H9 (cell line): ENCODE results near the gene CLN3. TPM values are rescaled to one million over a fixed set of nuclear protein-coding genes. Genes with fewer than 3 reads are reported as not detected.

Source experiments
- DNase-seq: peaks from one replicate; pipeline ENCODE4 v3.0.0-alpha.2; 2017
- H2AFZ ChIP-seq: one replicate; pipeline ENCODE4 v1.6.1; 2013; ENCODE audit warnings: mild to moderate bottlenecking, low read length, control low read depth, moderate library complexity
- H2AK5ac ChIP-seq: 2 replicates; pipeline ENCODE4 v1.6.1; 2013; ENCODE audit warnings: low read length, control low read depth, mixed read lengths; ENCODE audit not compliant: insufficient read length
- H2BK120ac ChIP-seq: one replicate; pipeline ENCODE4 v1.6.1; 2013; ENCODE audit warnings: low read depth, mild to moderate bottlenecking, low read length, control low read depth, inconsistent platforms; ENCODE audit not compliant: poor library complexity, severe bottlenecking
- H2BK12ac ChIP-seq: 2 replicates; pipeline ENCODE4 v1.6.1; 2013; ENCODE audit warnings: low read length, control low read depth, mixed read lengths, low read depth; ENCODE audit not compliant: insufficient read length
- H2BK15ac ChIP-seq: 2 replicates; pipeline ENCODE4 v1.6.1; 2013; ENCODE audit warnings: low read depth, low read length, control low read depth
- H2BK20ac ChIP-seq: one replicate; pipeline ENCODE4 v1.6.1; 2013; ENCODE audit warnings: low read depth, mild to moderate bottlenecking, low read length, control low read depth, inconsistent platforms; ENCODE audit not compliant: poor library complexity, severe bottlenecking
- H2BK5ac ChIP-seq: 2 replicates; pipeline ENCODE4 v1.6.1; 2013; ENCODE audit warnings: low read length, control low read depth, mixed read lengths; ENCODE audit not compliant: insufficient read length
- H3K14ac ChIP-seq: 2 replicates; pipeline ENCODE4 v1.6.1; 2013; ENCODE audit warnings: low read length, control low read depth; ENCODE audit not compliant: insufficient read depth
- H3K18ac ChIP-seq: 2 replicates; pipeline ENCODE4 v1.6.1; 2013; ENCODE audit warnings: low read depth, mild to moderate bottlenecking, mixed read lengths, low read length, control low read depth; ENCODE audit not compliant: insufficient read length
- H3K23ac ChIP-seq: 2 replicates; pipeline ENCODE4 v1.6.1; 2013; ENCODE audit warnings: low read length, control low read depth, mixed read lengths, low read depth; ENCODE audit not compliant: insufficient read length
- H3K23me2 ChIP-seq: 2 replicates; pipeline ENCODE4 v1.6.1; 2013; ENCODE audit warnings: low read depth, mild to moderate bottlenecking, mixed read lengths, low read length, control low read depth; ENCODE audit not compliant: insufficient read length, poor library complexity, severe bottlenecking
- H3K27ac ChIP-seq: 2 replicates; pipeline ENCODE4 v1.5.1; 2013; ENCODE audit warnings: low read length, control low read depth, mixed read lengths, low read depth; ENCODE audit not compliant: insufficient read length
- H3K27me3 ChIP-seq: 2 replicates; pipeline ENCODE4 v1.6.1; 2013; ENCODE audit warnings: low read length, control low read depth, inconsistent platforms; ENCODE audit not compliant: insufficient read depth
- H3K4ac ChIP-seq: 2 replicates; pipeline ENCODE4 v1.6.1; 2013; ENCODE audit warnings: low read depth, mild to moderate bottlenecking, control low read depth, inconsistent platforms, low read length, moderate library complexity
- H3K4me1 ChIP-seq: 2 replicates; pipeline ENCODE4 v1.6.1; 2013; ENCODE audit warnings: low read length, control low read depth, inconsistent platforms; ENCODE audit not compliant: insufficient read depth
- H3K4me2 ChIP-seq: 2 replicates; pipeline ENCODE4 v1.6.1; 2013; ENCODE audit warnings: low read length, control low read depth, mixed read lengths; ENCODE audit not compliant: insufficient read length, insufficient read depth
- H3K56ac ChIP-seq: 2 replicates; pipeline ENCODE4 v1.6.1; 2013; ENCODE audit warnings: low read depth, mild to moderate bottlenecking, mixed read lengths, low read length, control low read depth; ENCODE audit not compliant: insufficient read length
- H3K79me1 ChIP-seq: 2 replicates; pipeline ENCODE4 v1.6.1; 2013; ENCODE audit warnings: low read depth, mild to moderate bottlenecking, moderate library complexity, low read length, control low read depth, inconsistent platforms; ENCODE audit not compliant: insufficient read depth, poor library complexity, severe bottlenecking
- H3K79me2 ChIP-seq: 2 replicates; pipeline ENCODE4 v1.6.1; 2013; ENCODE audit warnings: low read length, control low read depth, inconsistent platforms; ENCODE audit not compliant: insufficient read depth
- H3K9ac ChIP-seq: 2 replicates; pipeline ENCODE4 v1.6.1; 2013; ENCODE audit warnings: low read length, control low read depth, mixed read lengths; ENCODE audit not compliant: insufficient read length; ENCODE audit errors: extremely low read depth
- H3K9me3 ChIP-seq: one replicate; pipeline ENCODE4 v1.6.1; 2013; ENCODE audit warnings: low read depth, low read length, inconsistent platforms; ENCODE audit not compliant: control insufficient read depth
- H3T11ph ChIP-seq: one replicate; pipeline ENCODE4 v1.6.1; 2013; ENCODE audit warnings: mild to moderate bottlenecking, low read length, control low read depth, inconsistent platforms
- H4K20me1 ChIP-seq: one replicate; pipeline ENCODE4 v1.6.1; 2013; ENCODE audit not compliant: control insufficient read depth, insufficient read length, insufficient read depth
- H4K5ac ChIP-seq: 2 replicates; pipeline ENCODE4 v1.6.1; 2013; ENCODE audit warnings: low read depth, mild to moderate bottlenecking, mixed read lengths, low read length, control low read depth; ENCODE audit not compliant: insufficient read length
- H4K8ac ChIP-seq: replicated peaks from 2 replicates; pipeline ENCODE4 v1.6.1; 2013; ENCODE audit warnings: low read length, control low read depth, mixed read lengths, low read depth; ENCODE audit not compliant: insufficient read length
- H4K91ac ChIP-seq: 2 replicates; pipeline ENCODE4 v1.6.1; 2013; ENCODE audit warnings: low read depth, mild to moderate bottlenecking, moderate library complexity, mixed read lengths, low read length, control low read depth; ENCODE audit not compliant: insufficient read length
- H3K27ac Mint-ChIP-seq, 3 experiments: 2 replicates in 2 of 3; 3 replicates in 1 of 3; pipeline ENCODE4 v1.8.0; 2020 to 2021; ENCODE audit warnings: mixed read lengths in 3 of 3, mild to moderate bottlenecking in 1 of 3, moderate library complexity in 1 of 3
- H3K27me3 Mint-ChIP-seq: 2 replicates; pipeline ENCODE4 v1.8.0; 2021; ENCODE audit warnings: low read depth, mild to moderate bottlenecking, moderate library complexity, mixed read lengths
- H3K36me3 Mint-ChIP-seq, 3 experiments: 2 replicates in 2 of 3; 3 replicates in 1 of 3; pipeline ENCODE4 v1.8.0; 2020 to 2021; ENCODE audit warnings: low read depth in 3 of 3, mixed read lengths in 3 of 3; ENCODE audit not compliant: insufficient read depth in 1 of 3
- H3K4me1 Mint-ChIP-seq, 2 experiments: 2 replicates each; pipeline ENCODE4 v1.8.0; 2020; ENCODE audit warnings: mixed read lengths in 2 of 2
- H3K4me3 Mint-ChIP-seq, 2 experiments: 2 replicates in 1 of 2; 3 replicates in 1 of 2; pipeline ENCODE4 v1.8.0; 2020 to 2021; ENCODE audit warnings: mild to moderate bottlenecking in 2 of 2, mixed read lengths in 2 of 2, moderate library complexity in 1 of 2
- H3K9me3 Mint-ChIP-seq, 2 experiments: 2 replicates in 1 of 2; 3 replicates in 1 of 2; pipeline ENCODE4 v1.8.0; 2020; ENCODE audit warnings: mild to moderate bottlenecking in 2 of 2, mixed read lengths in 2 of 2, moderate library complexity in 1 of 2
- WGBS: extraction: QIAGEN DNeasy Blood & Tissue Kit; methylation state at CpG from one replicate; pipeline ENCODE4 v1.1.7; 2013; ENCODE audit warnings: missing lambda C conversion rate, low lambda C conversion rate, mixed read lengths; ENCODE audit not compliant: insufficient read length; ENCODE audit errors: extremely low coverage; 5-methylcytosine and 5-hydroxymethylcytosine counted together
- total RNA-seq: library from RNA; stranded (reverse); gene quantifications from 2 replicates; pipeline ENCODE4 v1.2.1, GENCODE V29; 2021
- TF ChIP-seq, protein P1 (sequence below): fragments of 200-600 bp; sonication (generic); conservative IDR thresholded peaks from 3 replicates; pipeline ENCODE4 v1.8.0; 2021; ENCODE audit warnings: antibody characterized with exemption, mild to moderate bottlenecking

Gene CLN3
- total RNA-seq, 1 experiment from 2014 or later = 21.4 TPM

DNA sequence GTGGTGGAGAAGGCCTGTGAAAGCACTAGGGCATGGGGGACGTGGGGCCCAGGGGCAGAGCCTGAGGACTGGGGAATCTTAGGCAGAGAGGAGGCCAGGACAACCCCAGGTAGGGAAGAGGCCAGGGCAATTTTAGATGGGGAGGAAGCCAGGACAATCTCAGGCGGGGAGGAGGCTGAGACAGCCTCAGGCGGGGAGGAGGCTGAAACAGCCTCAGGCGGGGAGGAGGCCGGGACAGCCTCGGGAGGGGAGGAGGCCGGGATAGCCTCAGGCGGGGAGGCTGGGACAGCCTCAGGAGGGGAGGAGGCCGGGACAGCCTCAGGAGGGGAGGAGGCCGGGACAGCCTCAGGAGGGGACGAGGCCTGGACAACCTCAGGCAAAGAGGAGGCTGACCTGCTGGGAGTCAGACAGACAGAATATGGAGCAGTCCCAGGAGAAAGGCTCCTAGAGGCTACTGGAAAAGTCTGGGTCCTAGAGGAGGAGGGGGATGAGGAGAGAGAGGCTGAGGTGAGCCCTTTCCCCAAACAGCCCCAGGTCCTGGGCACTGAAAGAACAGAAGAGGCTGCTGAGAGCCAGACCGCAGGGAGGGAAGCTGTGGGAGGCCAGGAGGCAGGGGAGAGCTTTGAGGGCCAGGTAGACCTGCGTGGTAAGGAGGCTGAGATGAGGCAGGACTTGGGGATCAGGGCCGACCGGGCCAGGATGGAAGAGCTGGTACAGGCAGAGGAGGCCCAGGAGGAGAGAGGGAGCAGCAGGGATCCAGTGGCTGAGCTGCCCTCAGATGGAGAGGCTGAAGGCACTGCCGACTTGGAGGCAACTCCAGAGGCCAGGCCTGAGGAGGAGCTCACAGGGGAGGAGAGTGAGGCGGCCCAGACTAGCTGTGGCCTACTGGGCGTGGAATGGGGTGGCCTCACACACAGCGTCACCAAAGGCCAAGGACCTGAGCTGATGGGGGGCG, 4.2 kb upstream of the CLN3 start:
- Histone ChIP-seq H3K27me3 (no peaks in the 10 kb centered on the region), H3K4me1 (no peaks in the 10 kb centered on the region), H3K14ac (no peak overlapping the region), H2BK15ac (no peak overlapping the region), H2BK5ac (no peak overlapping the region), H3K18ac (no peak overlapping the region), H4K8ac (no peak overlapping the region), H2AK5ac (no peak overlapping the region), H3K4me2 (no peak overlapping the region), H2BK12ac (no peak overlapping the region), H3K23me2 (peaks cover 9% of the 10 kb centered on the region), H3K23ac (no peak overlapping the region), H3K27ac (no peak overlapping the region), H3K79me1 (no peaks in the 10 kb centered on the region), H3K9ac (no peak overlapping the region), H2BK20ac (no peak overlapping the region), H4K5ac (no peak overlapping the region), H4K20me1 (peaks cover 3% of the 10 kb centered on the region), H3K56ac (no peak overlapping the region), H2AFZ (no peak overlapping the region), H3K9me3 (no peaks in the 10 kb centered on the region), H3K4ac (no peak overlapping the region), H3T11ph (no peak overlapping the region), H2BK120ac (no peak overlapping the region), H4K91ac (peak overlapping the region; percentile 38), H3K79me2 (no peaks in the 10 kb centered on the region)
- H3K27ac Mint-ChIP-seq = peak overlapping the region in 1 of 3 experiments; percentile 11; a peak in 1 of 7 replicates
- no peaks in the 10 kb centered on the region for H3K36me3 Mint-ChIP-seq
- WGBS = no CpG with 5 or more reads among the region's 20 CpGs
- DNase-seq = no peak
- TF ChIP-seq, protein P1, sequence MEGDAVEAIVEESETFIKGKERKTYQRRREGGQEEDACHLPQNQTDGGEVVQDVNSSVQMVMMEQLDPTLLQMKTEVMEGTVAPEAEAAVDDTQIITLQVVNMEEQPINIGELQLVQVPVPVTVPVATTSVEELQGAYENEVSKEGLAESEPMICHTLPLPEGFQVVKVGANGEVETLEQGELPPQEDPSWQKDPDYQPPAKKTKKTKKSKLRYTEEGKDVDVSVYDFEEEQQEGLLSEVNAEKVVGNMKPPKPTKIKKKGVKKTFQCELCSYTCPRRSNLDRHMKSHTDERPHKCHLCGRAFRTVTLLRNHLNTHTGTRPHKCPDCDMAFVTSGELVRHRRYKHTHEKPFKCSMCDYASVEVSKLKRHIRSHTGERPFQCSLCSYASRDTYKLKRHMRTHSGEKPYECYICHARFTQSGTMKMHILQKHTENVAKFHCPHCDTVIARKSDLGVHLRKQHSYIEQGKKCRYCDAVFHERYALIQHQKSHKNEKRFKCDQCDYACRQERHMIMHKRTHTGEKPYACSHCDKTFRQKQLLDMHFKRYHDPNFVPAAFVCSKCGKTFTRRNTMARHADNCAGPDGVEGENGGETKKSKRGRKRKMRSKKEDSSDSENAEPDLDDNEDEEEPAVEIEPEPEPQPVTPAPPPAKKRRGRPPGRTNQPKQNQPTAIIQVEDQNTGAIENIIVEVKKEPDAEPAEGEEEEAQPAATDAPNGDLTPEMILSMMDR = no peak
- peaks cover 23% of the 10 kb centered on the region for H3K27me3 Mint-ChIP-seq
- H3K4me3 Mint-ChIP-seq = peak overlapping the region in 1 of 2 experiments; percentile 42; a peak in 2 of 5 replicates
- H3K9me3 Mint-ChIP-seq = no peaks in the 10 kb centered on the region
- peaks cover 5% of the 10 kb centered on the region in 2 experiments; a peak in 1 of 4 replicates for H3K4me1 Mint-ChIP-seq
